HEK293T (cell line): Measurements from ENCODE around the gene GRM5.

Experiments used
- CTCF ChIA-PET: fragments of 350-600 bp; formaldehyde crosslinking; extraction: SDS; loops from one replicate; lab custom pipeline; 2021; ENCODE audit warnings: antibody characterized with exemption, inconsistent platforms; lab: Yijun Ruan, JAX
- POLR2A ChIA-PET: fragments of 350-600 bp; formaldehyde crosslinking; extraction: SDS; loops from one replicate; lab custom pipeline; 2020; ENCODE audit warnings: antibody characterized with exemption, inconsistent platforms; lab: Yijun Ruan, JAX
- DNase-seq: peaks from one replicate; pipeline ENCODE4 v3.0.0; 2012; ENCODE audit warnings: mixed read lengths; ENCODE audit errors: extremely low spot score
- ARNT ChIP-seq: fragments of 450-650 bp; IDR thresholded peaks from 2 replicates; pipeline ENCODE4 v1.6.1; 2017; ENCODE audit warnings: mild to moderate bottlenecking
- BHLHE40 ChIP-seq: fragments of 450-650 bp; IDR thresholded peaks from 2 replicates; pipeline ENCODE4 v1.6.1; 2016; ENCODE audit warnings: mild to moderate bottlenecking, moderate library complexity, borderline replicate concordance
- CTBP1 ChIP-seq: fragments of 450-650 bp; IDR thresholded peaks from 2 replicates; pipeline ENCODE4 v1.6.1; 2016; ENCODE audit warnings: borderline replicate concordance
- ELF4 ChIP-seq: fragments of 450-650 bp; IDR thresholded peaks from 2 replicates; pipeline ENCODE4 v1.6.1; 2017; ENCODE audit warnings: antibody characterized with exemption
- FOXA1 ChIP-seq: fragments of 450-650 bp; IDR thresholded peaks from 2 replicates; pipeline ENCODE4 v1.6.1; 2016; ENCODE audit warnings: mild to moderate bottlenecking
- FOXK2 ChIP-seq: fragments of 450-650 bp; IDR thresholded peaks from 2 replicates; pipeline ENCODE4 v1.6.1; 2016; ENCODE audit warnings: mild to moderate bottlenecking
- FOXM1 ChIP-seq: fragments of 450-650 bp; IDR thresholded peaks from 2 replicates; pipeline ENCODE4 v1.6.1; 2017; ENCODE audit warnings: mild to moderate bottlenecking, borderline replicate concordance
- HDGF ChIP-seq: fragments of 450-650 bp; IDR thresholded peaks from 2 replicates; pipeline ENCODE4 v1.6.1; 2017; ENCODE audit warnings: antibody characterized with exemption, borderline replicate concordance
- L3MBTL2 ChIP-seq: fragments of 450-650 bp; conservative IDR thresholded peaks from 2 replicates; pipeline ENCODE4 v1.6.1; 2016; ENCODE audit warnings: mild to moderate bottlenecking
- LEF1 ChIP-seq: fragments of 450-650 bp; IDR thresholded peaks from 2 replicates; pipeline ENCODE4 v1.6.1; 2017; ENCODE audit warnings: mild to moderate bottlenecking, borderline replicate concordance
- NFRKB ChIP-seq: fragments of 450-650 bp; IDR thresholded peaks from 2 replicates; pipeline ENCODE4 v1.6.1; 2016; ENCODE audit warnings: mild to moderate bottlenecking, moderate library complexity
- SP1 ChIP-seq: fragments of 450-650 bp; IDR thresholded peaks from 2 replicates; pipeline ENCODE4 v1.6.1; 2017
- SUZ12 ChIP-seq: fragments of 450-650 bp; IDR thresholded peaks from 2 replicates; pipeline ENCODE4 v1.6.1; 2016; ENCODE audit warnings: mild to moderate bottlenecking
- TARDBP ChIP-seq: fragments of 450-650 bp; IDR thresholded peaks from 2 replicates; pipeline ENCODE4 v1.6.1; 2016
- ZNF384 ChIP-seq: fragments of 450-650 bp; IDR thresholded peaks from 2 replicates; pipeline ENCODE4 v1.6.1; 2016
- TF ChIP-seq, protein P1 (sequence below): fragments of 450-650 bp; IDR thresholded peaks from 2 replicates; pipeline ENCODE4 v1.6.1; 2016

Gene GRM5

DNA sequence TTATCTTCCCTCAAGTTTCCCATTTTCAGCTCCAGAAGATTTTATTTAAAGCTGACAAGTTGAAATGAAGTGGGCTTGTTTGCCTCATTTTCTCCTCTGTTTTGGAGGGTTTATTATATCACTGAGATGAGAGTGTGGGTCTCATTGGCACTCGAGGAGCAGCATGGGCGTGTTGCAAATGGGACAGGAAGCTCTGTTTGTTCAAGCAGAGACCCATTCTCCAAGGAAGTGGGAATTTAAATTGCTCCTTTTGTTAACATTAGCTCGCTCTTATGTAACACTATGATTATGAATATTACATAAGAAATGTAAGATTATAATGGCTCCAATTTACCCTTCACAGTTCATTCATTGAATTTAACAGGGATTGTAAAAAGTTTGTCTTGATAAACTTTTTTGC, 410.6 kb downstream of the GRM5 start:
- POLR2A ChIA-PET, result no interaction called here
- TF ChIP-seq, protein P1, sequence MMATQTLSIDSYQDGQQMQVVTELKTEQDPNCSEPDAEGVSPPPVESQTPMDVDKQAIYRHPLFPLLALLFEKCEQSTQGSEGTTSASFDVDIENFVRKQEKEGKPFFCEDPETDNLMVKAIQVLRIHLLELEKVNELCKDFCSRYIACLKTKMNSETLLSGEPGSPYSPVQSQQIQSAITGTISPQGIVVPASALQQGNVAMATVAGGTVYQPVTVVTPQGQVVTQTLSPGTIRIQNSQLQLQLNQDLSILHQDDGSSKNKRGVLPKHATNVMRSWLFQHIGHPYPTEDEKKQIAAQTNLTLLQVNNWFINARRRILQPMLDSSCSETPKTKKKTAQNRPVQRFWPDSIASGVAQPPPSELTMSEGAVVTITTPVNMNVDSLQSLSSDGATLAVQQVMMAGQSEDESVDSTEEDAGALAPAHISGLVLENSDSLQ, result no peak
- no peak for TF ChIP-seq TARDBP
- no peak for TF ChIP-seq FOXA1
- TF ChIP-seq ARNT, result no peak
- no peak for TF ChIP-seq ELF4
- no peak for TF ChIP-seq ZNF384
- no peak for DNase-seq
- CTCF ChIA-PET, result no interaction called here

DNA sequence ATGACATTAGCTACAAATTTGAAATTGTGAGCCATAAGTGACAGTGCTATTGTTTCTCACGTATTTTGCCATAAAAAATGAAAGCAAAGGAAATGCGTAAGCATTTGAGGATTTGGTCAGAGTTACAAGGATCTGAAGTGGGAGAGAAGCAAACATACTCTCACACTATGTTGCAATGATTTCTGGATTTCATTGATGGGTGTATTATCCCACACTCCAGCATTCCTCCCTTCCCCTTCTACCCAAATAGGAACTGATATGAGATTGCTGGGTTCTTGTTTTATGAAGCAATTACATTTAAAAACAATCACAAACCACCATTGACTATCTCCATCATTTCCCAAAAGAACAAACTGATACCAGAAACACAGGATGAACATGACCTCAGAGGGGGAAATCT, 414.2 kb downstream of the GRM5 start:
- CTCF ChIA-PET, result interaction anchor here (0.5 kb wide), 1 partner anchor 1065 kb away, joined by 4 read pairs; no protein-coding TSS in a partner anchor
- POLR2A ChIA-PET, result no interaction called here
- no peak for TF ChIP-seq ARNT
- TF ChIP-seq BHLHE40, result no peak
- TF ChIP-seq L3MBTL2, result no peak
- no peak for TF ChIP-seq LEF1
- TF ChIP-seq TARDBP, result no peak
- TF ChIP-seq SUZ12, result no peak
- no peak for TF ChIP-seq SP1
- no peak for TF ChIP-seq NFRKB
- no peak for TF ChIP-seq ELF4
- no peak for TF ChIP-seq FOXM1
- no peak for TF ChIP-seq FOXK2
- no peak for TF ChIP-seq HDGF
- TF ChIP-seq, protein P1, result no peak

DNA sequence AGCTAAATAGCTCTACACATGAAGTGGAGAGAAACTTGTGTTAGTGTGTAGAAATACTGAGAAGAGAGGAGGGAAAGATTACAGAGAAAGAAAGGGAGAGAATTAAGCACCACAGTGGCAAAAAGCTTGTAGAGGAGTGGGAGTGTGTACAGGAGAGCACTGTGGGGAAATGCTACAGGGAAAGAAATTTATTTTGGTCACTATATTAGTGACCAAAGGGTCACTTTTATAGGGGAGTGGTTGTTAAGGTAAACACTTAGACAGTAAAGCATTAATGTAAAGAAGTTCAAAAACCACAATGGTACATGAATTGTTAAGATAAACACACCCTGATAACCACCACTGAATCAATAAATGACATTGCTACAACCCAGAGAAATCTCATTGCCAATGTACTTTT, 421.1 kb downstream of the GRM5 start:
- no peak for DNase-seq
- ChIA-PET CTCF (no interaction called here), POLR2A (no interaction called here)
- TF ChIP-seq FOXM1, result no peak
- TF ChIP-seq FOXA1, result no peak

More for the DNA sequence above, 414.2 kb downstream of the GRM5 start:
- no peak for DNase-seq

DNA sequence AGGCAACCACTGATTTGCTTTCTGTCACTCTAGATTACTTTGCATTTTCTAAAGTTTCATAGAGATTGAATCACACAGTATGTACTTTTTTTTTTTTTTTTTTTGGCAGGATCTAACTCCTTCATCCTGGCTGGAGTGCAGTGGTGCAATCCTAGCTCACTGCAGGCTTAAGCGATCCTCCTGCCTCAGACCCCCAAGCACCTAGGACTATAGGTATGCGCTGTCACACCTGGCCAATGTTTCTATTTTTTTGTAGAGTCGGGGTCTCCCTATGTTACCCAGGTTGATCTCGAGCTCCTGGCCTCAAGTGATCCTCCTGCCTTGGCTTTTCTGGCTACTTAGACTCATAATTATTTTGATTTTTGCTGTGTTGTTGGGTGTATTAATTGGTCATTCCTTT, 433.6 kb downstream of the GRM5 start:
- CTCF ChIA-PET, result no interaction called here
- no peak for TF ChIP-seq FOXK2
- POLR2A ChIA-PET, result no interaction called here
- DNase-seq, result no peak

- TF ChIP-seq HDGF (no peak), ELF4 (no peak)
- ChIA-PET CTCF (no interaction called here), POLR2A (no interaction called here)
- no peak for DNase-seq
These were observed 434.3 kb downstream of the GRM5 start for GRCh38 chr11:88631497-88631896.

- CTCF ChIA-PET, result no interaction called here
- TF ChIP-seq BHLHE40 (no peak), SUZ12 (no peak), FOXK2 (no peak), NFRKB (no peak), TARDBP (no peak), SP1 (no peak), LEF1 (no peak), L3MBTL2 (no peak), CTBP1 (no peak), FOXA1 (no peak), ARNT (no peak), ZNF384 (no peak), FOXM1 (no peak), HDGF (no peak), ELF4 (no peak)
- TF ChIP-seq, protein P1, result no peak
- POLR2A ChIA-PET, result no interaction called here
- no peak for DNase-seq
These were observed 436.3 kb downstream of the GRM5 start for GRCh38 chr11:88629496-88629895.

GRCh38 chr11:88626216-88626615, 439.6 kb downstream of the GRM5 start:
- POLR2A ChIA-PET, result no interaction called here
- DNase-seq, result no peak
- TF ChIP-seq HDGF (no peak), ARNT (no peak)
- CTCF ChIA-PET, result no interaction called here

DNA sequence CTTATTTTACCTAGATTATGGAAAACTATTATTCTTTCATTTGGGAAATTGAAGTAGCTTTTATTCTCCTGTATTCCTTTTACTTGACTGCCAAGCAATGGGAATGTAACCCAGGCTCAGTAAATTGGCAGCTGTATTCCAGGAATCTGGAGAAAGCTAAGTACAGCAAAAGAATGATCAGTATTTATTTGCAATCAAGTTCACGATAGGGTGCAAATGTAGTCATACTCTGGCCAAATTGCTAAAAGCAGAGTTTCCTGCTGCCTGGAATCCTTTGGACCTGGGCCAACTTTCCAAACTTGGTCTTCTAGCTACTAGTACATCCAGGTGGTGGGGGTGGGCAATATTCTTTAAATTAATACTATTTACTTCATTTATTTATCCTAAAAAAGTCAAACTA, 442.3 kb downstream of the GRM5 start:
- POLR2A ChIA-PET, result no interaction called here
- TF ChIP-seq ZNF384, result no peak
- no peak for TF ChIP-seq BHLHE40
- TF ChIP-seq FOXK2, result no peak
- no peak for TF ChIP-seq TARDBP
- no peak for TF ChIP-seq L3MBTL2
- TF ChIP-seq FOXM1, result no peak
- DNase-seq, result no peak
- CTCF ChIA-PET, result no interaction called here
